Endothelial cell of umbilical vein (primary cell): ENCODE measurements around the gene PCDHB2. TPM values are rescaled to one million over a fixed set of nuclear protein-coding genes. Genes with fewer than 3 reads are reported as not detected.

ENCODE experiments used
- BruUV-seq: library from RNA; stranded (reverse); fragments of 400-500 nt; replicated peaks from 2 replicates; lab custom pipeline; 2021; lab: Mats Ljungman, UMichigan
- CTCF ChIA-PET: fragments of 300-600, 350-600 bp; sonication (Branson Sonifier 250); formaldehyde crosslinking; loops from one replicate; lab custom pipeline; 2021; ENCODE audit warnings: antibody characterized with exemption, inconsistent platforms; lab: Charles Lee
- POLR2A ChIA-PET: fragments of 300-600, 350-600 bp; sonication (Branson Sonifier 250); formaldehyde crosslinking; loops from one replicate; lab custom pipeline; 2021; ENCODE audit warnings: antibody characterized with exemption, inconsistent platforms; lab: Charles Lee
- DNase-seq: peaks from one replicate; pipeline ENCODE4 v3.0.0-alpha.2; 2011; ENCODE audit warnings: low read depth, low spot score
- FAIRE-seq: peaks from 2 replicates; lab custom pipeline; 2011; peaks lifted over from hg19 to GRCh38; lab: Jason Lieb, UNC
- H2AFZ ChIP-seq: 2 replicates; pipeline ENCODE4 v1.6.0; 2012; ENCODE audit warnings: low read depth, low read length, control low read depth, inconsistent platforms
- H3K27ac ChIP-seq: 2 replicates; pipeline ENCODE4 v1.5.1; 2011; ENCODE audit warnings: low read depth, mild to moderate bottlenecking, control low read depth, low read length, moderate library complexity; ENCODE audit not compliant: insufficient read depth
- H3K27me3 ChIP-seq, 2 experiments: 2 replicates each; pipeline versions ENCODE4 v1.6.0 to v1.6.1; 2011; ENCODE audit warnings: low read length in 2 of 2, mixed read lengths in 1 of 2; ENCODE audit not compliant: control insufficient read depth in 2 of 2, insufficient read depth in 2 of 2
- H3K36me3 ChIP-seq, 2 experiments: 2 replicates in 1 of 2; 3 replicates in 1 of 2; pipeline ENCODE4 v1.5.1; 2011; ENCODE audit warnings: low read length in 2 of 2, mild to moderate bottlenecking in 1 of 2, moderate library complexity in 1 of 2; ENCODE audit not compliant: control insufficient read depth in 2 of 2, insufficient read depth in 2 of 2; ENCODE audit errors: extremely low read depth in 1 of 2
- H3K4me1 ChIP-seq: 3 replicates; pipeline ENCODE4 v1.5.1; 2011; ENCODE audit warnings: mild to moderate bottlenecking, low read length; ENCODE audit not compliant: control insufficient read depth, insufficient read depth; ENCODE audit errors: extremely low read depth
- H3K4me2 ChIP-seq: 2 replicates; pipeline ENCODE4 v1.6.1; 2011; ENCODE audit warnings: low read length, control low read depth, mixed read lengths; ENCODE audit not compliant: insufficient read depth
- H3K4me3 ChIP-seq, 3 experiments: fragments of 200-600 bp in 1 of 3; sonication (generic), shearing (Covaris generic) in 1 of 3; replicated peaks in 1 of 3; 2 replicates each; pipeline ENCODE4 v1.5.1; 2011 to 2016; ENCODE audit warnings: control low read depth in 3 of 3, low read length in 3 of 3, mild to moderate bottlenecking in 2 of 3, inconsistent platforms in 1 of 3, low read depth in 1 of 3, moderate library complexity in 1 of 3; ENCODE audit not compliant: insufficient read depth in 1 of 3
- H3K79me2 ChIP-seq: 2 replicates; pipeline ENCODE4 v1.6.0; 2012; ENCODE audit warnings: low read length, inconsistent platforms; ENCODE audit not compliant: control insufficient read depth, insufficient read depth
- H3K9ac ChIP-seq: replicated peaks from 2 replicates; pipeline ENCODE3; 2011; ENCODE audit warnings: low read length, control low read depth; ENCODE audit not compliant: insufficient read depth; ENCODE audit errors: extremely low read depth
- H3K9me1 ChIP-seq: replicated peaks from 3 replicates; pipeline ENCODE4 v1.6.0; 2011; ENCODE audit warnings: mild to moderate bottlenecking, low read length; ENCODE audit not compliant: control insufficient read depth, insufficient read depth; ENCODE audit errors: extremely low read depth
- H3K9me3 ChIP-seq: replicated peaks from 2 replicates; pipeline ENCODE4 v1.5.1; 2012; ENCODE audit warnings: low read length, inconsistent platforms; ENCODE audit not compliant: control insufficient read depth, insufficient read depth
- H4K20me1 ChIP-seq: replicated peaks from 2 replicates; pipeline ENCODE3; 2011; ENCODE audit warnings: mild to moderate bottlenecking, low read length; ENCODE audit not compliant: control insufficient read depth, insufficient read depth; ENCODE audit errors: extremely low read depth
- CTCF ChIP-seq, 2 donors: IDR thresholded peaks; 1 replicate in 1 of 2; 2 replicates in 1 of 2; pipeline ENCODE4 v1.5.1; 2011; ENCODE audit warnings: low read length in 2 of 2, mild to moderate bottlenecking in 2 of 2, moderate library complexity in 2 of 2, control low read depth in 1 of 2, inconsistent platforms in 1 of 2, low read depth in 1 of 2; ENCODE audit not compliant: insufficient read depth in 1 of 2; ENCODE audit errors: extremely low read depth in 1 of 2
- MYC ChIP-seq: IDR thresholded peaks from one replicate; pipeline ENCODE4 v1.6.1; 2011; ENCODE audit warnings: mild to moderate bottlenecking, low read depth, low read length
- dilution Hi-C: fragments of 300-500 bp; cut with MboI; formaldehyde crosslinking; loops from one replicate; pipeline ENCODE4 v1.15.0; 2019; ENCODE audit warnings: low sequenced_read_pairs; ENCODE audit not compliant: extremely low pct_ligation_motif_present
- intact Hi-C: fragments of 100-400 bp; cut with micrococcal nuclease; formaldehyde crosslinking; loops from one replicate; pipeline ENCODE4 v1.10.0; 2022
- polyA plus RNA-seq, 4 experiments: library from polyadenylated mRNA; depleted of rRNA in 3 of 4; stranded (reverse) in 3 of 4; unstranded in 1 of 4; fragments of >200 nt; gene quantifications; 2 replicates each; pipeline versions ENCODE4 v1.2.1 to v1.2.3, GENCODE V29; 2011 to 2012; ENCODE audit warnings: missing spikeins in 1 of 4
- total RNA-seq: library from RNA; stranded (reverse); gene quantifications from 2 replicates; pipeline ENCODE4 v1.2.3, GENCODE V29; 2021

PCDHB2 gene
- total and polyA plus RNA-seq, 2 donors (not counting 3 experiments of a cell fraction or from before 2014, with no cell fraction given), result 0.40 to 0.58 TPM

DNA sequence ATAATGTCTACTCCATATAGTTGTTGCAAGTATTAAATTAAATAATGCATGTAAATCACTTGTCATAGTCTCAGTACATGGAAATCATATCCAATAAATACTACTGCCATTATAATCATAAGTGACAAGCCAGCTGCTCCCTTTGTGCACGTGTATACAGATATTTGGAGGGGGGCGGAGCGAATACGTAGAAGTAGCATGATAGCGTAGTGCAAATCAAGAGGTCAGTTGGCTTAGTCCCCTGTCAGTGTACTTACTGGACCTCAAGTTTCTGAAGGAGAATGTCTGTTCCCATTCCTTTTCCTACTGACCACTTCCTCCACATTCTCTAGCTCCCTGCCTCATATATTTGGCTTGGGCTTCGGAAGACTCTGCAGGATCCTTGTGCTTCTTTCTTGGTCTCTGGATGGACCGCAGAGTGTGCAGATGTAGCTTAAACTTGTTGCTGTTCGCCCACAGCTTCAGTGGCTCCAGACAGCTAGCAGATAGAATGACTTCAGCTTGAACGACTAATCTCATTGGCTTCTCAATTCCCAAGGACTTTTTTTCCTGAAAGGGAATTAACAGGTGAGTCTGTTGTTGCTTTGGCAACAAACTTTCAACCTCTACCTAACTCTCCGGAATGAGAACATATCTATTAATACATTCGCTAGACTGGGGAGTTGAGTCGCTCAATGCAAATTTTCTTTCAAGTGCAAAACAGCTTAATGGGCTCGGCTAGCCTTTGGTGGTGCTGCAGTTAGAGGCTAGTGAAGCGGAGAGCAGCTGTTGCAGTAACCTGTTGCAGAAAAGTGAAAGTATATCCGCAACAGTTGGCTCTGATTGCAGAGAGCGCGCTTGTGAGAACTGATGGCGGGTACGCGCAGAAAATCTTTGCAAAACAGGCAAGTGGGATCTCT is 43.5 kb upstream of the PCDHB2 start, which contains the start of gene PCDHB1:
TSS of gene PCDHB1 (plus strand) at position 753 of the 899 bp plus-strand sequence. CDS start at position 850, 97 bp downstream.
- ChIA-PET POLR2A (no interaction called here), CTCF (no interaction called here)
- Histone ChIP-seq H3K9ac (no peak within 1 kb of the TSS), H3K27ac (no peak within 1 kb of the TSS), H3K27me3 (no peaks in the 10 kb centered on the region), H3K79me2 (no peaks in the 10 kb centered on the region), H3K9me1 (no peaks in the 10 kb centered on the region), H3K36me3 (no peaks in the 10 kb centered on the region), H3K4me1 (no peaks in the 10 kb centered on the region), H2AFZ (no peak within 1 kb of the TSS), H4K20me1 (no peaks in the 10 kb centered on the region), H3K4me3 (no peak within 1 kb of the TSS), H3K9me3 (no peaks in the 10 kb centered on the region), H3K4me2 (no peak within 1 kb of the TSS)
- TF ChIP-seq MYC, result no peak
- no peak for DNase-seq
- FAIRE-seq, result no peak
- dilution Hi-C loops, result no loop called here
- BruUV-seq, result no TSS peak
- intact Hi-C loops, result no loop called here

- Histone ChIP-seq H3K27me3 (no peaks in the 10 kb centered on the region), H3K4me3 (no peak overlapping the region), H4K20me1 (no peaks in the 10 kb centered on the region), H2AFZ (no peak overlapping the region), H3K27ac (no peak overlapping the region), H3K4me2 (no peak overlapping the region), H3K9me1 (no peaks in the 10 kb centered on the region), H3K79me2 (no peaks in the 10 kb centered on the region), H3K9ac (no peak overlapping the region), H3K36me3 (no peaks in the 10 kb centered on the region), H3K9me3 (no peaks in the 10 kb centered on the region), H3K4me1 (no peaks in the 10 kb centered on the region)
- DNase-seq (no peak), FAIRE-seq (no peak)
- CTCF ChIA-PET, result no interaction called here
- TF ChIP-seq MYC, result no peak
- TF ChIP-seq CTCF (IDR thresholded peaks at IDR 0.05; ENCODE audit: extremely low read depth in 1 of 2, insufficient read depth in 1 of 2, low read depth in 1 of 2, low read length in 2 of 2), result no peak
- no TSS peak for BruUV-seq
- POLR2A ChIA-PET, result no interaction called here
- intact Hi-C loops, result no loop called here
- dilution Hi-C loops, result no loop called here
Observed at GRCh38 chr5:141051521-141051866, 42.9 kb upstream of the PCDHB2 start.
